Heart left ventricle (tissue), 13 donors: ENCODE results near the gene DLX2.

Experiments
- CTCF ChIP-seq, 12 donors: fragments of 200-600 bp; sonication (generic) in 4 of 12; IDR thresholded peaks; one replicate each; pipeline versions ENCODE4 v1.5.0 to v1.8.0; 2018 to 2022; ENCODE audit warnings: antibody characterized with exemption in 12 of 12, mild to moderate bottlenecking in 5 of 12
- POLR2A ChIP-seq, 2 donors: fragments of 450-650 bp; IDR thresholded peaks; one replicate each; pipeline ENCODE4 v1.6.1; 2017; ENCODE audit warnings: antibody characterized with exemption in 2 of 2, mild to moderate bottlenecking in 2 of 2, moderate library complexity in 2 of 2
- donor health status: ischemic (EF 13 %, LVEDD 7.1; RV severe dilation, severe dysfunction).
- donor health status: DM: no; HTN: yes; CAD: no.
- donor health status: DM: no; HTN: no; CAD: no.
- donor health status: ischemic (EF 25% LVEDD 6.9; RV normal size, moderate dysfunction).
- donor health status: ischemic (EF 25% LVEDD 5.7; RV mildly dilated, moderate dysfunction).
- donor health status: ischemic (EF 35%, LVEDD 5.7; RV mildly dilated, moderate dysfunction).
- donor health status: nonischemic (EF 11% LVEDD 7.7; RV severe dilation, severe dysfunction).
- donor health status: DM: yes; HTN: yes; CAD: no.
- donor health status: PGD.
- donor health status: ischemic (EF 29% LVEDD 5.4; RV normal size, mild dysfunction).
- donor health status: nonischemic (EF 23%, LVEDD 6.1; RV moderate dilation, normal function).

GRCh38 chr2:172114579-172114978 is 11.9 kb upstream of the DLX2 start:
- TF ChIP-seq CTCF (IDR thresholded peaks at IDR 0.05): no peak
- no peak for TF ChIP-seq POLR2A (IDR thresholded peaks at IDR 0.05)
